Endometrium (tissue), 2 donors: ENCODE data around the gene NFKBIE.

ENCODE experiments used
- FAIRE-seq: peaks from 2 replicates; lab custom pipeline; 2012; peaks lifted over from hg19 to GRCh38; lab: Jason Lieb, UNC
- donor health status: control.
- donor health status: control.

Gene NFKBIE

GRCh38 chr6:44257753-44258324 lies 7.5 kb downstream of the NFKBIE start:
- FAIRE-seq: no peak

GRCh38 chr6:44257025-44257752 lies 8.2 kb downstream of the NFKBIE start, which contains the start of gene SLC35B2:
Gene SLC35B2 (minus strand): TSS chr6:44257528. CDS start chr6:44257410, 118 bp downstream.
- FAIRE-seq: no peak

- FAIRE-seq: no peak
These were observed 8.7 kb downstream of the NFKBIE start for GRCh38 chr6:44256775-44257024.

GRCh38 chr6:44255871-44256774 lies 9.2 kb downstream of the NFKBIE start:
- FAIRE-seq: no peak

- FAIRE-seq: no peak
These were observed 10.1 kb downstream of the NFKBIE start for GRCh38 chr6:44255105-44255808.

GRCh38 chr6:44254191-44255104 lies 10.9 kb downstream of the NFKBIE start:
- no peak for FAIRE-seq

- no peak for FAIRE-seq
These were observed 11.8 kb downstream of the NFKBIE start for GRCh38 chr6:44253307-44254101.

- FAIRE-seq: no peak
These were observed 13.5 kb downstream of the NFKBIE start for GRCh38 chr6:44251576-44252524.

- FAIRE-seq: no peak
These were observed 14.6 kb downstream of the NFKBIE start for GRCh38 chr6:44250718-44251123.

GRCh38 chr6:44250067-44250717 lies 15.2 kb downstream of the NFKBIE start:
- FAIRE-seq: no peak

GRCh38 chr6:44249082-44249748 lies 16.1 kb downstream of the NFKBIE start:
- FAIRE-seq: no peak

- no peak for FAIRE-seq
These were observed 16.8 kb downstream of the NFKBIE start for GRCh38 chr6:44248579-44248978.

- FAIRE-seq: no peak
These were observed 17.7 kb downstream of the NFKBIE start for GRCh38 chr6:44247338-44248302.

- FAIRE-seq: no peak
These were observed 18.6 kb downstream of the NFKBIE start, which contains the start of gene HSP90AB1 for GRCh38 chr6:44246663-44247337. Gene HSP90AB1 (plus strand): TSS chr6:44247101. CDS start chr6:44248630, 1,529 bp downstream.

GRCh38 chr6:44245912-44246662 lies 19.3 kb downstream of the NFKBIE start:
- FAIRE-seq: no peak
